Measurements from ENCODE around the gene OLFM2. TPM values are rescaled to one million over a fixed set of nuclear protein-coding genes. Genes with fewer than 3 reads are reported as not detected.
"Not testable (repeated sequence)": the region's sequence is repeated elsewhere in the genome, so short reads cannot be mapped to it uniquely, and the experiment has no call there.

The OLFM2 gene
- total RNA-seq, 1 donor from 2014 or later: 0.75 TPM

GRCh38 chr19:9958379-9958821, 22.1 kb upstream of the OLFM2 start:
- no peak overlapping the region for H3K4me3 ChIP-seq (ENCODE audit: low read depth, low read length)
- no peak for DNase-seq (ENCODE audit: low read depth)
- no peak for TF ChIP-seq CTCF (conservative IDR thresholded peaks at IDR 0.05; ENCODE audit: low read depth, low read length)

- no peak for TF ChIP-seq CTCF (conservative IDR thresholded peaks at IDR 0.05; ENCODE audit: low read depth, low read length)
- no peak overlapping the region for H3K4me3 ChIP-seq (ENCODE audit: low read depth, low read length)
Observed at GRCh38 chr19:9956956-9957355, 20.6 kb upstream of the OLFM2 start.

GRCh38 chr19:9953802-9954542, 17.7 kb upstream of the OLFM2 start:
- TF ChIP-seq CTCF (conservative IDR thresholded peaks at IDR 0.05; ENCODE audit: low read depth, low read length): no peak
- DNase-seq (ENCODE audit: low read depth): no peak
- H3K4me3 ChIP-seq (ENCODE audit: low read depth, low read length): no peak overlapping the region

More at GRCh38 chr19:9956956-9957355, 20.6 kb upstream of the OLFM2 start:
- no peak for DNase-seq (ENCODE audit: low read depth)

- no peak for DNase-seq (ENCODE audit: low read depth)
- TF ChIP-seq CTCF (conservative IDR thresholded peaks at IDR 0.05; ENCODE audit: low read depth, low read length): no peak
- no peak overlapping the region for H3K4me3 ChIP-seq (ENCODE audit: low read depth, low read length)
Observed at GRCh38 chr19:9952276-9952675, 16.0 kb upstream of the OLFM2 start.

GRCh38 chr19:9947441-9947840, 11.1 kb upstream of the OLFM2 start:
- no peak for TF ChIP-seq CTCF (conservative IDR thresholded peaks at IDR 0.05; ENCODE audit: low read depth, low read length)
- DNase-seq (ENCODE audit: low read depth): no peak

GRCh38 chr19:9946528-9947125, 10.3 kb upstream of the OLFM2 start:
- not testable (repeated sequence) for DNase-seq (ENCODE audit: low read depth); H3K4me3 ChIP-seq (ENCODE audit: low read depth, low read length)

More at GRCh38 chr19:9947441-9947840, 11.1 kb upstream of the OLFM2 start:
- H3K4me3 ChIP-seq (ENCODE audit: low read depth, low read length): no peak overlapping the region

GRCh38 chr19:9945319-9945966, 9.1 kb upstream of the OLFM2 start:
- no peak for TF ChIP-seq CTCF (conservative IDR thresholded peaks at IDR 0.05; ENCODE audit: low read depth, low read length)
- peak; percentile 47 for DNase-seq (ENCODE audit: low read depth)
- H3K4me3 ChIP-seq (ENCODE audit: low read depth, low read length): no peak overlapping the region
